Activated CD8-positive, alpha-beta T cell treated with anti-CD3 and anti-CD28 coated beads for 36 hours (primary cell): ENCODE results near the gene ATP2B1. TPM values are rescaled to one million over a fixed set of nuclear protein-coding genes. Genes with fewer than 3 reads are reported as not detected.

Experiments
- ATAC-seq: fragments of 200-7000 bp; cut with Tn5 transposase; one replicate; pipeline ENCODE4 v1.10.0; 2021; ENCODE audit warnings: mild to moderate bottlenecking, moderate library complexity
- CTCF ChIA-PET: fragments of 350-600 bp; sonication (Branson Sonifier 250); formaldehyde crosslinking; loops from one replicate; lab custom pipeline; 2021; ENCODE audit warnings: antibody characterized with exemption; lab: Charles Lee
- POLR2A ChIA-PET: fragments of 350-600 bp; sonication (Branson Sonifier 250); formaldehyde crosslinking; loops from one replicate; lab custom pipeline; 2021; ENCODE audit warnings: antibody characterized with exemption; lab: Charles Lee
- DNase-seq: peaks from one replicate; pipeline ENCODE4 v3.0.0-alpha.2; 2020
- H3K27ac Mint-ChIP-seq: one replicate; pipeline ENCODE4 v1.8.0; 2021; ENCODE audit warnings: mild to moderate bottlenecking, mixed read lengths
- H3K27me3 Mint-ChIP-seq: one replicate; pipeline ENCODE4 v1.8.0; 2021; ENCODE audit warnings: mixed read lengths
- H3K36me3 Mint-ChIP-seq: one replicate; pipeline ENCODE4 v1.8.0; 2021; ENCODE audit warnings: low read depth, mixed read lengths
- H3K4me1 Mint-ChIP-seq: one replicate; pipeline ENCODE4 v1.8.0; 2021; ENCODE audit warnings: low read depth, mixed read lengths
- H3K4me3 Mint-ChIP-seq: one replicate; pipeline ENCODE4 v1.8.0; 2021; ENCODE audit warnings: mild to moderate bottlenecking, moderate library complexity, mixed read lengths
- H3K9me3 Mint-ChIP-seq: one replicate; pipeline ENCODE4 v1.8.0; 2021; ENCODE audit warnings: mixed read lengths
- CTCF ChIP-seq: fragments of 200-600 bp; IDR thresholded peaks from one replicate; pipeline ENCODE4 v1.8.0; 2022; ENCODE audit warnings: antibody characterized with exemption, mild to moderate bottlenecking
- intact Hi-C: fragments of 100-400 bp; cut with micrococcal nuclease; formaldehyde crosslinking; loops from one replicate; pipeline ENCODE4 v1.10.0; 2022
- total RNA-seq, 2 experiments: library from RNA; stranded (reverse); gene quantifications; one replicate each; pipeline ENCODE4 v1.2.3, GENCODE V29; 2021

The ATP2B1 gene
- total RNA-seq, 2 experiments from 2014 or later = 20.8 to 26.2 TPM

GRCh38 chr12:89674326-89674942, 34.2 kb downstream of the ATP2B1 start:
- DNase-seq (no peak), ATAC-seq (no peak)
- Mint-ChIP-seq H3K27me3 (no peaks in the 10 kb centered on the region), H3K4me1 (peaks cover 69% of the 10 kb centered on the region), H3K36me3 (peaks cover 5% of the 10 kb centered on the region), H3K9me3 (peaks cover under 1% of the 10 kb centered on the region), H3K27ac (no peak overlapping the region), H3K4me3 (no peak overlapping the region)
- POLR2A ChIA-PET = interaction anchor here (0.6 kb wide), 1 partner anchor 395 kb away, joined by 3 read pairs; no protein-coding TSS in a partner anchor
- CTCF ChIA-PET = no interaction called here
- intact Hi-C loops = no loop called here
- no peak for TF ChIP-seq CTCF

GRCh38 chr12:89673603-89674002, 35.0 kb downstream of the ATP2B1 start:
- ChIA-PET CTCF (interaction anchor here (1.4 kb wide), 1 partner anchor 33 kb away, joined by 3 read pairs; no protein-coding TSS in a partner anchor), POLR2A (no interaction called here)
- intact Hi-C loops = no loop called here
- TF ChIP-seq CTCF = no peak
- H3K4me3 Mint-ChIP-seq = no peak overlapping the region
- H3K36me3 Mint-ChIP-seq = peaks cover 4% of the 10 kb centered on the region
- no peak for DNase-seq
- H3K4me1 Mint-ChIP-seq = peaks cover 70% of the 10 kb centered on the region
- H3K27ac Mint-ChIP-seq = no peak overlapping the region
- no peaks in the 10 kb centered on the region for H3K27me3 Mint-ChIP-seq
- H3K9me3 Mint-ChIP-seq = no peaks in the 10 kb centered on the region
- no peak for ATAC-seq

- H3K9me3 Mint-ChIP-seq = no peaks in the 10 kb centered on the region
- ATAC-seq (no peak), DNase-seq (no peak)
- no peak overlapping the region for H3K27ac Mint-ChIP-seq
- ChIA-PET POLR2A (no interaction called here), CTCF (interaction anchor here (1.4 kb wide), 1 partner anchor 34 kb away, joined by 3 read pairs; no protein-coding TSS in a partner anchor)
- H3K27me3 Mint-ChIP-seq = no peaks in the 10 kb centered on the region
- peaks cover 66% of the 10 kb centered on the region for H3K4me1 Mint-ChIP-seq
- H3K36me3 Mint-ChIP-seq = peaks cover 7% of the 10 kb centered on the region
- H3K4me3 Mint-ChIP-seq = no peak overlapping the region
- no peak for TF ChIP-seq CTCF
- intact Hi-C loops = no loop called here
Measured at GRCh38 chr12:89672589-89672979, 36.1 kb downstream of the ATP2B1 start.

GRCh38 chr12:89671469-89671868, 37.2 kb downstream of the ATP2B1 start:
- intact Hi-C loops = no loop called here

More at GRCh38 chr12:89671469-89671868, 37.2 kb downstream of the ATP2B1 start:
- DNase-seq (no peak), ATAC-seq (no peak)
- no peak for TF ChIP-seq CTCF
- Mint-ChIP-seq H3K27ac (no peak overlapping the region), H3K4me3 (no peak overlapping the region), H3K36me3 (peaks cover 13% of the 10 kb centered on the region), H3K27me3 (no peaks in the 10 kb centered on the region), H3K4me1 (peaks cover 68% of the 10 kb centered on the region), H3K9me3 (no peaks in the 10 kb centered on the region)
- POLR2A ChIA-PET = no interaction called here
- CTCF ChIA-PET = no interaction called here
